Upper lobe of left lung (tissue), 6 donors: ENCODE results near the gene GALNT13. TPM values are rescaled to one million over a fixed set of nuclear protein-coding genes. Genes with fewer than 3 reads are reported as not detected.

ENCODE experiments used
- ATAC-seq, 2 donors: fragments of 200-7000 bp; cut with Tn5 transposase; one replicate each; pipeline ENCODE4 v1.9.1; 2022; ENCODE audit warnings: mild to moderate bottlenecking in 2 of 2, moderate library complexity in 2 of 2; ENCODE audit not compliant: low FRiP score in 2 of 2
- DNase-seq, 2 donors: peaks; one replicate each; pipeline ENCODE4 v3.0.0-alpha.2; 2019 to 2020
- H3K27ac ChIP-seq, 4 donors: fragments of 200-600 bp; sonication (generic); one replicate each; pipeline ENCODE4 v1.5.1; 2016 to 2019
- H3K27me3 ChIP-seq, 4 donors: fragments of 200-600 bp; sonication (generic); one replicate each; pipeline ENCODE4 v1.5.1; 2017 to 2019
- H3K36me3 ChIP-seq, 4 donors: fragments of 200-600 bp; sonication (generic); one replicate each; pipeline ENCODE4 v1.5.1; 2016 to 2019
- H3K4me1 ChIP-seq, 4 donors: fragments of 200-600 bp; sonication (generic); one replicate each; pipeline ENCODE4 v1.5.1; 2018 to 2019
- H3K4me3 ChIP-seq, 4 donors: fragments of 200-600 bp; sonication (generic); one replicate each; pipeline ENCODE4 v1.5.1; 2017 to 2019; ENCODE audit warnings: mild to moderate bottlenecking in 2 of 4, moderate library complexity in 1 of 4
- H3K9me3 ChIP-seq, 4 donors: fragments of 200-600 bp; sonication (generic); one replicate each; pipeline ENCODE4 v1.5.1; 2018 to 2019
- EP300 ChIP-seq, 4 donors: sonication (generic); formaldehyde crosslinking; IDR thresholded peaks; one replicate each; pipeline ENCODE4 v1.5.1; 2017; ENCODE audit warnings: antibody characterized with exemption in 4 of 4, control low read depth in 2 of 4
- POLR2A ChIP-seq, 4 donors: fragments of 450-650 bp; IDR thresholded peaks; one replicate each; pipeline ENCODE4 v1.5.1; 2016 to 2017; ENCODE audit warnings: antibody characterized with exemption in 4 of 4, mild to moderate bottlenecking in 2 of 4
- POLR2AphosphoS5 ChIP-seq, 2 donors: sonication (generic); formaldehyde crosslinking; IDR thresholded peaks; one replicate each; pipeline ENCODE4 v1.5.1; 2017; ENCODE audit warnings: antibody characterized with exemption in 2 of 2
- WGBS, 2 donors: methylation state at CpG; one replicate each; pipeline ENCODE4 v1.1.5; 2017 to 2018; 5-methylcytosine and 5-hydroxymethylcytosine counted together
- total RNA-seq, 6 donors: library from RNA; depleted of rRNA in 4 of 6; stranded (reverse); fragments of >200 nt in 4 of 6; gene quantifications; one replicate each; pipeline versions ENCODE4 v1.1.0 to v1.2.1, GENCODE V29; 2016 to 2021
- TF ChIP-seq, protein P1 (sequence below), 6 experiments: fragments of 450-650 bp in 4 of 6; fragments of 200-600 bp in 2 of 6; sonication (generic) in 2 of 6; IDR thresholded peaks; one replicate each; pipeline ENCODE4 v1.5.1; 2016 to 2019; ENCODE audit warnings: antibody characterized with exemption in 6 of 6
- donor health status: DM: no; HTN: no; CAD: no; lungs with moderate emphysema.
- donor health status: DM: no; HTN: yes; CAD: no; lungs with severe emphysema.

GALNT13 gene
- total RNA-seq, 6 donors from 2014 or later = 1.6 to 4.1 (median 2.8) TPM

DNA sequence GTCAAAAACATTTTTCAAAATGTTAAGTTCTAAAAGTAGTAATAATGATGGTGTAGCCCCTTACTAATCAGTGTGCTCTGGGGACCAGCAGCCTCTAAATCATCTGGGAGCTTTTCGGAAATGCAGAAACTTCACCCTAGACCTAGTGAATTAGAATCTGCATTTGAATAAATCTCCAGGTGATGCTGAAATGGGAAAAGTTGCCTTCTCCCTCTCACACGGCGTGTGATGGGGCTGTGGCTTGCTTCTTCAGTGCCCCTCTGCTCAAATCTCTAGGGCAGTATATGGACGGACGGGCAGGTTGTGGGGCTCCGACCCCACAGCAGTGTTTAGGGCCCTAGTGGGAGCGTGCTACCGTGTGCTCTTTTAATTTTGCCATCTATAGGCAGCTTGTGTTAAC, 368.6 kb downstream of the GALNT13 start:
- Histone ChIP-seq H3K4me3 (no peak overlapping the region), H3K36me3 (no peaks in the 10 kb centered on the region), H3K27ac (no peak overlapping the region), H3K9me3 (no peaks in the 10 kb centered on the region), H3K27me3 (no peaks in the 10 kb centered on the region), H3K4me1 (no peaks in the 10 kb centered on the region)
- 91 to 94% methylated on average over 8 of the region's 8 CpGs for WGBS, 2 donors
- ATAC-seq = no peak
- TF ChIP-seq POLR2AphosphoS5 (IDR thresholded peaks at IDR 0.05) = no peak
- no peak for TF ChIP-seq EP300 (IDR thresholded peaks at IDR 0.05)
- TF ChIP-seq POLR2A (IDR thresholded peaks at IDR 0.05) = no peak
- TF ChIP-seq, protein P1, sequence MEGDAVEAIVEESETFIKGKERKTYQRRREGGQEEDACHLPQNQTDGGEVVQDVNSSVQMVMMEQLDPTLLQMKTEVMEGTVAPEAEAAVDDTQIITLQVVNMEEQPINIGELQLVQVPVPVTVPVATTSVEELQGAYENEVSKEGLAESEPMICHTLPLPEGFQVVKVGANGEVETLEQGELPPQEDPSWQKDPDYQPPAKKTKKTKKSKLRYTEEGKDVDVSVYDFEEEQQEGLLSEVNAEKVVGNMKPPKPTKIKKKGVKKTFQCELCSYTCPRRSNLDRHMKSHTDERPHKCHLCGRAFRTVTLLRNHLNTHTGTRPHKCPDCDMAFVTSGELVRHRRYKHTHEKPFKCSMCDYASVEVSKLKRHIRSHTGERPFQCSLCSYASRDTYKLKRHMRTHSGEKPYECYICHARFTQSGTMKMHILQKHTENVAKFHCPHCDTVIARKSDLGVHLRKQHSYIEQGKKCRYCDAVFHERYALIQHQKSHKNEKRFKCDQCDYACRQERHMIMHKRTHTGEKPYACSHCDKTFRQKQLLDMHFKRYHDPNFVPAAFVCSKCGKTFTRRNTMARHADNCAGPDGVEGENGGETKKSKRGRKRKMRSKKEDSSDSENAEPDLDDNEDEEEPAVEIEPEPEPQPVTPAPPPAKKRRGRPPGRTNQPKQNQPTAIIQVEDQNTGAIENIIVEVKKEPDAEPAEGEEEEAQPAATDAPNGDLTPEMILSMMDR (IDR thresholded peaks at IDR 0.05) = no peak
- DNase-seq = no peak

DNA sequence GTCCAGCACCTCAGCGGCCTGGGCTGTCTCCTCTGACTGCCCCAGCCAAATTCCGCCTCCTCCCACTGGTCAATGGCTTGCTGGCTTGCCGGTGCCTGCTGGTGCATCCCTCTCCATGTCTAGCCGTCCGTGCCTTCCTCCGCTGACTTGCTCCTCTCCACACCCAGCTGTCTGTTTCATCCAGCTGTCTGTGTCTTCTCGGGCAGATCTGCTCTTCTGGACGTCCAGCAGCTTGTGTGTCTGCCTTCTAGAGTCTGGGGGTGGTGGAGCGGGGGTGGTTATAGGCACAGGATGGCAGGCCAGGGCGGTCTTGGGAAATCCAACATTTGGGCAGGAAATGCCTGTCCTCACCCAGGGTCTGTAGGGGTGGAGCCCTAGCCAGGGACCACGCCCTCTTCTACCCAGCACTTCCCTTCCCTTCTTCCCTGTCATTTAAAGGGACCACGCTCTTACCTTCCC, 369.2 kb downstream of the GALNT13 start:
- no peaks in the 10 kb centered on the region for H3K4me1 ChIP-seq
- no peak overlapping the region for H3K4me3 ChIP-seq
- no peaks in the 10 kb centered on the region for H3K9me3 ChIP-seq
- DNase-seq (peak in 1 of 2 donors; percentile 6), ATAC-seq (peak in 1 of 2 donors; percentile 43)
- no peaks in the 10 kb centered on the region for H3K27me3 ChIP-seq
- TF ChIP-seq, protein P1 (IDR thresholded peaks at IDR 0.05) = no peak
- no peak for TF ChIP-seq EP300 (IDR thresholded peaks at IDR 0.05)
- no peak for TF ChIP-seq POLR2A (IDR thresholded peaks at IDR 0.05)
- no peak for TF ChIP-seq POLR2AphosphoS5 (IDR thresholded peaks at IDR 0.05)
- H3K27ac ChIP-seq = no peak overlapping the region
- H3K36me3 ChIP-seq = no peaks in the 10 kb centered on the region
- 76 to 83% methylated on average over 12 of the region's 12 CpGs for WGBS, 2 donors

DNA sequence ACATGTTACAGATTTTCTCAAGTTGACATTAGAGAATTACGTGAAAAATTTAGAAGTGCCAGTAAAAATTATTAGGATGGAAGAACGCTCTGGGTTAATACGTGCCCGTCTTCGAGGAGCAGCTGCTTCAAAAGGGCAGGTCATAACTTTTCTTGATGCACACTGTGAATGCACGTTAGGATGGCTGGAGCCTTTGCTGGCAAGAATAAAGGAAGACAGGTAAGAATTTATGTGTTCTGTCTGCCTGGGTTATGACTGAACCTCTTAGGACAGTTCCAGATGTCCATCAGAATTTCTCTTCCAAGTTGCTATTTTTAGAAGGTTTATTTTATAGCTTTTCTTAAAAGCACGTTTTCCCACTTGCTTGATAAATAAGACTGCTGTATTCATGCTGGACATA, 371.0 kb downstream of the GALNT13 start:
- ATAC-seq (no peak), DNase-seq (no peak)
- no peak overlapping the region for H3K4me3 ChIP-seq
- no peak overlapping the region for H3K27ac ChIP-seq
- H3K9me3 ChIP-seq = no peaks in the 10 kb centered on the region
- no peaks in the 10 kb centered on the region for H3K27me3 ChIP-seq
- no peaks in the 10 kb centered on the region for H3K4me1 ChIP-seq
- H3K36me3 ChIP-seq = no peaks in the 10 kb centered on the region
- 81 to 82% methylated on average over 7 of the region's 7 CpGs for WGBS, 2 donors
- TF ChIP-seq, protein P1 (IDR thresholded peaks at IDR 0.05) = no peak
- TF ChIP-seq EP300 (IDR thresholded peaks at IDR 0.05) = no peak

DNA sequence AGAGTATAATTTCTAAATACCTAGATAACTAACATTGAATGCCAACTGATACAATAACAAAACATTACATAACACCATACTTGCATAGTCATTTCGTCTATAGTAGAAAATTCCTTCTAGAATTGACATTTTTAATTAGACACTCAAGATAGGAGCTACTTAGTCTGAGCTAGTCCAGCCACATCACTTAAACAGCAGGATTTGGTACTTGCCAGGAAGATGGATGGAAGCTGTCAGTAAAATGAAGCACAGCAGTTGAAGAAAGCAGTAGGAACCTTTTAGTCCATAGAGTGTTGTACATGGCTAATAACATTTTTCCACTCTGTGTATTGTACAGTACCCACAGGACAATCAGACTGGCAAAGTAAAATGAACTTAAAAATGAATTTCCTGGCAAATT, 372.0 kb downstream of the GALNT13 start:
- Histone ChIP-seq H3K4me3 (no peak overlapping the region), H3K27me3 (no peaks in the 10 kb centered on the region), H3K9me3 (no peaks in the 10 kb centered on the region), H3K4me1 (no peaks in the 10 kb centered on the region), H3K36me3 (no peaks in the 10 kb centered on the region), H3K27ac (no peak overlapping the region)
- DNase-seq (no peak), ATAC-seq (no peak)
- TF ChIP-seq EP300 (IDR thresholded peaks at IDR 0.05) (no peak), POLR2A (IDR thresholded peaks at IDR 0.05) (no peak), POLR2AphosphoS5 (IDR thresholded peaks at IDR 0.05) (no peak)
- TF ChIP-seq, protein P1 (IDR thresholded peaks at IDR 0.05) = no peak
- WGBS, 2 donors = 27 to 31% methylated on average over 1 of the region's 1 CpG

DNA sequence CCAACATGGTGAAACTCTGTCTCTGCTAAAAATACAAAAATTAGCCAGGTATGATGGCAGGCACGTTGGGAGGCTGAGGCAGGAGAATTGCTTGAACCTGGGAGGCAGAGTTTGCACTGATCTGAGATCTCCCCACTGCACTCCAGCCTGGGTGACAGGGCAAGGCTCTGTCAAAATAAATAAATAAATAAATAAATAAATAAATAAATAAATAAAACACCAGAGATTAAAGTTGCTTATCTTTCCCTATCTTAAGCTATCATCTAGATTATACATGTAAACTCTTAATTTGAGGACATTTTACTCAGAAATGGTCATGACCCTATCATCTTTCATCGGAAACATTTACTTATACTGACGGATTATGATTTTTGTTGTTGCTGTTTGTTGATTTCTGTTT, 373.2 kb downstream of the GALNT13 start:
- 79 to 84% methylated on average over 3 of the region's 3 CpGs for WGBS, 2 donors
- no peak for TF ChIP-seq POLR2AphosphoS5 (IDR thresholded peaks at IDR 0.05)
- TF ChIP-seq, protein P1 (IDR thresholded peaks at IDR 0.05) = no peak
- TF ChIP-seq EP300 (IDR thresholded peaks at IDR 0.05) = no peak
- no peak for TF ChIP-seq POLR2A (IDR thresholded peaks at IDR 0.05)

More for the DNA sequence above, 373.2 kb downstream of the GALNT13 start:
- ATAC-seq = no peak
- Histone ChIP-seq H3K27me3 (no peaks in the 10 kb centered on the region), H3K9me3 (no peaks in the 10 kb centered on the region), H3K27ac (no peak overlapping the region), H3K4me1 (no peaks in the 10 kb centered on the region), H3K4me3 (no peak overlapping the region), H3K36me3 (no peaks in the 10 kb centered on the region)
- no peak for DNase-seq
